Measurements from ENCODE around the gene NUDT3. TPM values are rescaled to one million over a fixed set of nuclear protein-coding genes. Genes with fewer than 3 reads are reported as not detected.
A peak's percentile ranks its signal among the peaks of the same experiment; 100 is the strongest.

The NUDT3 gene
- total and polyA plus RNA-seq, 9 of the 15 experiments (the other 6 are each of a cell fraction or from before 2014, with no cell fraction given): 5.4 to 81.2 (median 56.4) TPM

DNA sequence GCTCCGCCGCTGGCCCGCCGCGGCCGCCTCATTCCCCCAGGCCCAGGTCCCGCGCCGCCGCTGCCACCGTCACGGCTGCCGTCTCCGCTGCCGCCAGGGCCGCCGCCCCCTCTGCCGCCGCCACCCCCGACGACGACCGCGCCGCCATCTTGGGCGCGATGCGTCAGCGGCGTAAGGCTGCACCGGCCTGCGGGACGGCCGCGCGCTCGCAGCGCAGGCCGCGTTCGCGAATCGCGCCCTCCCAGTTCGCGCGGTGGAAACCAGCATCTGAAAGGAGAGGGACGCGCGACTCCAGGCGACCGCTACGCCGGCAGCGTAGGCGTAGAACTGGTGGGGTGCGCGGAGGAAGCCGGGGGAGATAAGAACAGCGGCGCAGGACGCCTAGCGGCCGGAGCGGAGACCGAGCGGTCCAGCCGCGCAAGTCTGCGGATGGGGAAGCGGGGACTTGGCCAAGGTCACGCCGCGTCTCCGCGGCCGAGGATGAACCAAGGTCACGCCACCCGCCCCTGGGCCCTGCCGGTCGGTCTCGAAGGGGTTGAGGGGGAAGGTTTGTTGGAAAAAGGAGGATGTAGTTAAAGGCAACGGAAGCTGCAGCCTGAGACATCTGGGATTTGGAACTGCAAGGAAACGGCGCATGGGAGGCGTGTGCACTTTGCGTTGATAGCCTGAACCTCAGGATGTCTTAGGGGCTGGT lies at the start of gene NUDT3 (continued):
- TF ChIP-seq ATF1 (CRISPR knock-in tag; IDR thresholded peaks at IDR 0.05) (no peak), ATF1 (tag; IDR thresholded peaks at IDR 0.05) (peak; percentile 84), CREM (IDR thresholded peaks at IDR 0.05; ENCODE audit: low read depth) (no peak; the same call in none of the 2 replicates), HLTF (IDR thresholded peaks at IDR 0.05) (peak; percentile 76; the same call in 1 of the 2 replicates), XRCC4 (IDR thresholded peaks at IDR 0.05; ENCODE audit: extremely low read depth, insufficient read depth, insufficient read length) (no peak), TSC22D4 (tag; IDR thresholded peaks at IDR 0.05) (no peak), RFX1 (IDR thresholded peaks at IDR 0.05) (no peak; the same call in 1 of the 2 replicates), ZNF75A (CRISPR knock-in tag; IDR thresholded peaks at IDR 0.05) (no peak), ELF2 (CRISPR knock-in tag; IDR thresholded peaks at IDR 0.05) (no peak), RBM22 (IDR thresholded peaks at IDR 0.05; ENCODE audit: low read depth, low read length, poor library complexity, severe bottlenecking) (no peak), SLC30A9 (CRISPR knock-in tag; IDR thresholded peaks at IDR 0.05) (0 out of 2 replicates have a peak, but pooled peaks have one; percentile 71), PHB (CRISPR knock-in tag; IDR thresholded peaks at IDR 0.05) (no peak), MAFF (IDR thresholded peaks at IDR 0.05; ENCODE audit: low read length) (no peak)
- TF ChIP-seq, protein P1, sequence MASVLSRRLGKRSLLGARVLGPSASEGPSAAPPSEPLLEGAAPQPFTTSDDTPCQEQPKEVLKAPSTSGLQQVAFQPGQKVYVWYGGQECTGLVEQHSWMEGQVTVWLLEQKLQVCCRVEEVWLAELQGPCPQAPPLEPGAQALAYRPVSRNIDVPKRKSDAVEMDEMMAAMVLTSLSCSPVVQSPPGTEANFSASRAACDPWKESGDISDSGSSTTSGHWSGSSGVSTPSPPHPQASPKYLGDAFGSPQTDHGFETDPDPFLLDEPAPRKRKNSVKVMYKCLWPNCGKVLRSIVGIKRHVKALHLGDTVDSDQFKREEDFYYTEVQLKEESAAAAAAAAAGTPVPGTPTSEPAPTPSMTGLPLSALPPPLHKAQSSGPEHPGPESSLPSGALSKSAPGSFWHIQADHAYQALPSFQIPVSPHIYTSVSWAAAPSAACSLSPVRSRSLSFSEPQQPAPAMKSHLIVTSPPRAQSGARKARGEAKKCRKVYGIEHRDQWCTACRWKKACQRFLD (CRISPR knock-in tag; IDR thresholded peaks at IDR 0.05): peak; percentile 57; the same call in 1 of the 2 replicates
- TF ChIP-seq, protein P2, sequence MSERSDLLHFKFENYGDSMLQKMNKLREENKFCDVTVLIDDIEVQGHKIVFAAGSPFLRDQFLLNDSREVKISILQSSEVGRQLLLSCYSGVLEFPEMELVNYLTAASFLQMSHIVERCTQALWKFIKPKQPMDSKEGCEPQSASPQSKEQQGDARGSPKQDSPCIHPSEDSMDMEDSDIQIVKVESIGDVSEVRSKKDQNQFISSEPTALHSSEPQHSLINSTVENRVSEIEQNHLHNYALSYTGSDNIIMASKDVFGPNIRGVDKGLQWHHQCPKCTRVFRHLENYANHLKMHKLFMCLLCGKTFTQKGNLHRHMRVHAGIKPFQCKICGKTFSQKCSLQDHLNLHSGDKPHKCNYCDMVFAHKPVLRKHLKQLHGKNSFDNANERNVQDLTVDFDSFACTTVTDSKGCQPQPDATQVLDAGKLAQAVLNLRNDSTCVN (CRISPR knock-in tag; IDR thresholded peaks at IDR 0.05): peak; percentile 72; the same call in 1 of the 2 replicates
- TF ChIP-seq, protein P3, sequence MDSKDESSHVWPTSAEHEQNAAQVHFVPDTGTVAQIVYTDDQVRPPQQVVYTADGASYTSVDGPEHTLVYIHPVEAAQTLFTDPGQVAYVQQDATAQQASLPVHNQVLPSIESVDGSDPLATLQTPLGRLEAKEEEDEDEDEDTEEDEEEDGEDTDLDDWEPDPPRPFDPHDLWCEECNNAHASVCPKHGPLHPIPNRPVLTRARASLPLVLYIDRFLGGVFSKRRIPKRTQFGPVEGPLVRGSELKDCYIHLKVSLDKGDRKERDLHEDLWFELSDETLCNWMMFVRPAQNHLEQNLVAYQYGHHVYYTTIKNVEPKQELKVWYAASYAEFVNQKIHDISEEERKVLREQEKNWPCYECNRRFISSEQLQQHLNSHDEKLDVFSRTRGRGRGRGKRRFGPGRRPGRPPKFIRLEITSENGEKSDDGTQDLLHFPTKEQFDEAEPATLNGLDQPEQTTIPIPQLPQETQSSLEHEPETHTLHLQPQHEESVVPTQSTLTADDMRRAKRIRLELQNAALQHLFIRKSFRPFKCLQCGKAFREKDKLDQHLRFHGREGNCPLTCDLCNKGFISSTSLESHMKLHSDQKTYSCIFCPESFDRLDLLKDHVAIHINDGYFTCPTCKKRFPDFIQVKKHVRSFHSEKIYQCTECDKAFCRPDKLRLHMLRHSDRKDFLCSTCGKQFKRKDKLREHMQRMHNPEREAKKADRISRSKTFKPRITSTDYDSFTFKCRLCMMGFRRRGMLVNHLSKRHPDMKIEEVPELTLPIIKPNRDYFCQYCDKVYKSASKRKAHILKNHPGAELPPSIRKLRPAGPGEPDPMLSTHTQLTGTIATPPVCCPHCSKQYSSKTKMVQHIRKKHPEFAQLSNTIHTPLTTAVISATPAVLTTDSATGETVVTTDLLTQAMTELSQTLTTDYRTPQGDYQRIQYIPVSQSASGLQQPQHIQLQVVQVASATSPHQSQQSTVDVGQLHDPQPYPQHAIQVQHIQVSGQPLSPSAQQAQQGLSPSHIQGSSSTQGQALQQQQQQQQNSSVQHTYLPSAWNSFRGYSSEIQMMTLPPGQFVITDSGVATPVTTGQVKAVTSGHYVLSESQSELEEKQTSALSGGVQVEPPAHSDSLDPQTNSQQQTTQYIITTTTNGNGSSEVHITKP (IDR thresholded peaks at IDR 0.05; ENCODE audit: partially characterized antibody): no peak
- TF ChIP-seq, protein P4, sequence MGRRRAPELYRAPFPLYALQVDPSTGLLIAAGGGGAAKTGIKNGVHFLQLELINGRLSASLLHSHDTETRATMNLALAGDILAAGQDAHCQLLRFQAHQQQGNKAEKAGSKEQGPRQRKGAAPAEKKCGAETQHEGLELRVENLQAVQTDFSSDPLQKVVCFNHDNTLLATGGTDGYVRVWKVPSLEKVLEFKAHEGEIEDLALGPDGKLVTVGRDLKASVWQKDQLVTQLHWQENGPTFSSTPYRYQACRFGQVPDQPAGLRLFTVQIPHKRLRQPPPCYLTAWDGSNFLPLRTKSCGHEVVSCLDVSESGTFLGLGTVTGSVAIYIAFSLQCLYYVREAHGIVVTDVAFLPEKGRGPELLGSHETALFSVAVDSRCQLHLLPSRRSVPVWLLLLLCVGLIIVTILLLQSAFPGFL (CRISPR knock-in tag; IDR thresholded peaks at IDR 0.05): no peak
- TF ChIP-seq, protein P5, sequence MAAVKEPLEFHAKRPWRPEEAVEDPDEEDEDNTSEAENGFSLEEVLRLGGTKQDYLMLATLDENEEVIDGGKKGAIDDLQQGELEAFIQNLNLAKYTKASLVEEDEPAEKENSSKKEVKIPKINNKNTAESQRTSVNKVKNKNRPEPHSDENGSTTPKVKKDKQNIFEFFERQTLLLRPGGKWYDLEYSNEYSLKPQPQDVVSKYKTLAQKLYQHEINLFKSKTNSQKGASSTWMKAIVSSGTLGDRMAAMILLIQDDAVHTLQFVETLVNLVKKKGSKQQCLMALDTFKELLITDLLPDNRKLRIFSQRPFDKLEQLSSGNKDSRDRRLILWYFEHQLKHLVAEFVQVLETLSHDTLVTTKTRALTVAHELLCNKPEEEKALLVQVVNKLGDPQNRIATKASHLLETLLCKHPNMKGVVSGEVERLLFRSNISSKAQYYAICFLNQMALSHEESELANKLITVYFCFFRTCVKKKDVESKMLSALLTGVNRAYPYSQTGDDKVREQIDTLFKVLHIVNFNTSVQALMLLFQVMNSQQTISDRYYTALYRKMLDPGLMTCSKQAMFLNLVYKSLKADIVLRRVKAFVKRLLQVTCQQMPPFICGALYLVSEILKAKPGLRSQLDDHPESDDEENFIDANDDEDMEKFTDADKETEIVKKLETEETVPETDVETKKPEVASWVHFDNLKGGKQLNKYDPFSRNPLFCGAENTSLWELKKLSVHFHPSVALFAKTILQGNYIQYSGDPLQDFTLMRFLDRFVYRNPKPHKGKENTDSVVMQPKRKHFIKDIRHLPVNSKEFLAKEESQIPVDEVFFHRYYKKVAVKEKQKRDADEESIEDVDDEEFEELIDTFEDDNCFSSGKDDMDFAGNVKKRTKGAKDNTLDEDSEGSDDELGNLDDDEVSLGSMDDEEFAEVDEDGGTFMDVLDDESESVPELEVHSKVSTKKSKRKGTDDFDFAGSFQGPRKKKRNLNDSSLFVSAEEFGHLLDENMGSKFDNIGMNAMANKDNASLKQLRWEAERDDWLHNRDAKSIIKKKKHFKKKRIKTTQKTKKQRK (IDR thresholded peaks at IDR 0.05; ENCODE audit: borderline replicate concordance, low read depth, low read length): no peak
